HepG2 (cell line): ENCODE data around the gene ATP2A3. TPM values are rescaled to one million over a fixed set of nuclear protein-coding genes. Genes with fewer than 3 reads are reported as not detected.

ENCODE experiments used
- ATAC-seq: fragments of 200-7000 bp; cut with Tn5 transposase; 3 replicates; pipeline ENCODE4 v1.9.1; 2020; ENCODE audit warnings: mild to moderate bottlenecking, moderate library complexity
- BruUV-seq: library from RNA; stranded (reverse); fragments of 400-500 nt; replicated peaks from 2 replicates; lab custom pipeline; 2021; lab: Mats Ljungman, UMichigan
- CTCF ChIA-PET: fragments of 300-600 bp; formaldehyde crosslinking; extraction: SDS; loops from one replicate; lab custom pipeline; 2021; ENCODE audit warnings: low total read pairs, inconsistent platforms, low intra/inter-chr PET ratio; lab: Yijun Ruan, JAX
- POLR2A ChIA-PET: fragments of 350-600 bp; sonication (Branson Sonifier 250); formaldehyde crosslinking; loops from one replicate; lab custom pipeline; 2020; ENCODE audit warnings: antibody characterized with exemption, inconsistent platforms; lab: Yijun Ruan, JAX
- DNase-seq: peaks from one replicate; pipeline ENCODE4 v3.0.0-alpha.2; 2015; ENCODE audit warnings: low spot score
- FAIRE-seq: peaks from 3 replicates; lab custom pipeline; 2011; peaks lifted over from hg19 to GRCh38; lab: Jason Lieb, UNC
- H2AFZ ChIP-seq: one replicate; pipeline ENCODE4 v1.6.1; 2011; ENCODE audit warnings: low read length, inconsistent platforms
- H3K27ac ChIP-seq: fragments of 300-600 bp; 3 replicates; pipeline ENCODE4 v1.8.0; 2011; ENCODE audit warnings: mixed run types, mild to moderate bottlenecking, mixed read lengths, low read length, inconsistent platforms; ENCODE audit not compliant: insufficient read depth; ENCODE audit errors: extremely low read length
- H3K27me3 ChIP-seq, 2 experiments: fragments of 200-600 bp in 1 of 2; 2 replicates in 1 of 2; 3 replicates in 1 of 2; pipeline versions ENCODE4 v1.6.0 to v1.8.0; 2011; ENCODE audit warnings: low read length in 2 of 2, mild to moderate bottlenecking in 2 of 2, moderate library complexity in 2 of 2, inconsistent platforms in 1 of 2; ENCODE audit not compliant: insufficient read depth in 2 of 2, control insufficient read depth in 1 of 2
- H3K36me3 ChIP-seq, 2 experiments: fragments of 200-600 bp in 1 of 2; replicated peaks in 1 of 2; 2 replicates in 1 of 2; 3 replicates in 1 of 2; pipeline versions ENCODE4 v1.5.1 to v1.8.0; 2011; ENCODE audit warnings: low read length in 2 of 2, inconsistent platforms in 1 of 2; ENCODE audit not compliant: insufficient read depth in 2 of 2, control insufficient read depth in 1 of 2
- H3K4me1 ChIP-seq: 2 replicates; pipeline ENCODE4 v1.5.1; 2012; ENCODE audit warnings: low read length, inconsistent platforms; ENCODE audit not compliant: insufficient read depth
- H3K4me2 ChIP-seq: 2 replicates; pipeline ENCODE4 v1.6.0; 2011; ENCODE audit warnings: low read depth, low read length, inconsistent platforms
- H3K4me3 ChIP-seq, 3 experiments: fragments of 200-600 bp in 1 of 3; sonication (generic), shearing (Covaris generic) in 1 of 3; replicated peaks in 1 of 3; 2 replicates each; pipeline ENCODE4 v1.5.1; 2011 to 2016; ENCODE audit warnings: low read length in 3 of 3, inconsistent platforms in 2 of 3, low read depth in 2 of 3, mild to moderate bottlenecking in 2 of 3, control low read depth in 1 of 3, mixed read lengths in 1 of 3; ENCODE audit not compliant: insufficient read depth in 1 of 3
- H3K79me2 ChIP-seq: one replicate; pipeline ENCODE4 v1.6.1; 2011; ENCODE audit warnings: low read length, inconsistent platforms; ENCODE audit not compliant: insufficient read depth
- H3K9ac ChIP-seq: 2 replicates; pipeline ENCODE4 v1.6.0; 2011; ENCODE audit warnings: mild to moderate bottlenecking, low read depth, low read length, inconsistent platforms; ENCODE audit not compliant: insufficient read depth
- H3K9me3 ChIP-seq: 2 replicates; pipeline ENCODE4 v1.5.1; 2012; ENCODE audit warnings: mild to moderate bottlenecking, low read length
- H4K20me1 ChIP-seq: 2 replicates; pipeline ENCODE4 v1.6.0; 2011; ENCODE audit warnings: inconsistent platforms, mild to moderate bottlenecking, low read length, moderate library complexity; ENCODE audit not compliant: insufficient read depth
- GATAD2A ChIP-seq: IDR thresholded peaks from 2 replicates; pipeline ENCODE4 v1.6.1; 2016
- PHF8 ChIP-seq: sonication (generic); formaldehyde crosslinking; IDR thresholded peaks from 2 replicates; pipeline ENCODE4 v1.5.0; 2020; ENCODE audit warnings: missing genetic modification reagents
- POLR2G ChIP-seq: fragments of 200-400 bp; formaldehyde crosslinking; IDR thresholded peaks from 2 replicates; pipeline ENCODE4 v1.6.1; 2018; ENCODE audit warnings: mild to moderate bottlenecking, low read depth, low read length, moderate library complexity
- SMARCC2 ChIP-seq: fragments of 450-650 bp; IDR thresholded peaks from 2 replicates; pipeline ENCODE4 v1.6.1; 2017; ENCODE audit warnings: antibody characterized with exemption, mild to moderate bottlenecking
- SMYD3 ChIP-seq: sonication (generic); formaldehyde crosslinking; IDR thresholded peaks from 2 replicates; pipeline ENCODE4 v1.8.1; 2023; ENCODE audit warnings: mild to moderate bottlenecking, missing genetic modification reagents
- SRF ChIP-seq: IDR thresholded peaks from 2 replicates; pipeline ENCODE4 v1.6.1; 2011; ENCODE audit warnings: mild to moderate bottlenecking, low read depth, low read length, moderate library complexity
- TBX2 ChIP-seq: sonication (generic); formaldehyde crosslinking; IDR thresholded peaks from 2 replicates; pipeline ENCODE4 v1.5.0; 2020; ENCODE audit warnings: missing genetic modification reagents, mild to moderate bottlenecking, borderline replicate concordance
- ZBTB1 ChIP-seq: sonication (generic); formaldehyde crosslinking; IDR thresholded peaks from 2 replicates; pipeline ENCODE4 v1.4.0; 2020; ENCODE audit warnings: missing genetic modification reagents, borderline replicate concordance
- ZBTB39 ChIP-seq: sonication (generic); formaldehyde crosslinking; IDR thresholded peaks from 2 replicates; pipeline ENCODE4 v1.5.0; 2020; ENCODE audit warnings: missing genetic modification reagents
- ZFP1 ChIP-seq: IDR thresholded peaks from 2 replicates; pipeline ENCODE4 v1.6.1; 2016
- ZNF180 ChIP-seq: sonication (generic); formaldehyde crosslinking; IDR thresholded peaks from 2 replicates; pipeline ENCODE4 v1.4.0; 2020; ENCODE audit warnings: low read depth, missing genetic modification reagents, borderline replicate concordance
- ZNF333 ChIP-seq: sonication (generic); formaldehyde crosslinking; IDR thresholded peaks from 2 replicates; pipeline ENCODE4 v1.4.0; 2020; ENCODE audit warnings: mild to moderate bottlenecking, missing genetic modification reagents, borderline replicate concordance
- ZNF484 ChIP-seq: sonication (generic); formaldehyde crosslinking; IDR thresholded peaks from 2 replicates; pipeline ENCODE4 v1.5.1; 2020; ENCODE audit warnings: mild to moderate bottlenecking, low read depth, missing genetic modification reagents, borderline replicate concordance
- ZNF629 ChIP-seq: sonication (generic); formaldehyde crosslinking; conservative IDR thresholded peaks from 2 replicates; pipeline ENCODE4 v1.5.0; 2020; ENCODE audit warnings: missing genetic modification reagents
- ZNF674 ChIP-seq: sonication (generic); formaldehyde crosslinking; IDR thresholded peaks from 2 replicates; pipeline ENCODE4 v1.5.0; 2020; ENCODE audit warnings: low read depth, mild to moderate bottlenecking, missing genetic modification reagents
- ZNF75D ChIP-seq: sonication (generic); formaldehyde crosslinking; IDR thresholded peaks from 2 replicates; pipeline ENCODE4 v1.8.1; 2023; ENCODE audit warnings: missing genetic modification reagents, mild to moderate bottlenecking, borderline replicate concordance
- ZSCAN21 ChIP-seq: sonication (generic); formaldehyde crosslinking; IDR thresholded peaks from 2 replicates; pipeline ENCODE4 v1.8.0; 2022; ENCODE audit warnings: mild to moderate bottlenecking, missing genetic modification reagents, moderate library complexity, borderline replicate concordance
- WGBS: methylation state at CpG from one replicate; pipeline ENCODE4 v1.1.6; 2017; ENCODE audit warnings: low lambda C conversion rate; 5-methylcytosine and 5-hydroxymethylcytosine counted together
- in situ Hi-C: cut with HindIII; loops from 2 replicates; pipeline ENCODE4 v1.10.0; 2017; ENCODE audit warnings: low pct_unique_long_range_greater_than_20kb; ENCODE audit not compliant: extremely low pct_ligation_motif_present
- intact Hi-C: fragments of 100-400 bp; cut with micrococcal nuclease; formaldehyde crosslinking; loops from one replicate; pipeline ENCODE4 v1.10.0; 2022; ENCODE audit not compliant: unreplicated experiment
- polyA plus RNA-seq, 8 experiments: library from polyadenylated mRNA; depleted of rRNA in 3 of 8; stranded (reverse) in 7 of 8; unstranded in 1 of 8; fragments of >200 nt; fragmentation: Illumina TruSeq in 4 of 8; extraction: Trizol in 4 of 8; gene quantifications; 2 replicates each; pipeline versions ENCODE4 v1.2.1 to v1.2.3, GENCODE V29; 2011 to 2016; ENCODE audit warnings: low read depth in 4 of 8, missing spikeins in 1 of 8, mixed read lengths in 1 of 8; ENCODE audit not compliant: insufficient read depth in 1 of 8
- total RNA-seq, 5 experiments: library from RNA; depleted of rRNA; stranded (reverse); fragments of >200 nt; fragmentation: Illumina TruSeq; extraction: Trizol; gene quantifications; 2 replicates each; pipeline ENCODE4 v1.2.3, GENCODE V29; 2016; ENCODE audit warnings: low read depth in 1 of 5
- TF ChIP-seq, protein P1 (sequence below): sonication (generic); formaldehyde crosslinking; conservative IDR thresholded peaks from 2 replicates; pipeline ENCODE4 v1.8.0; 2022; ENCODE audit warnings: missing genetic modification reagents
- TF ChIP-seq, protein P2 (sequence below): sonication (generic); formaldehyde crosslinking; IDR thresholded peaks from 2 replicates; pipeline ENCODE4 v1.8.0; 2022; ENCODE audit warnings: missing genetic modification reagents, low read depth, mild to moderate bottlenecking, borderline replicate concordance
- TF ChIP-seq, protein P3 (sequence below): sonication (generic); formaldehyde crosslinking; IDR thresholded peaks from 2 replicates; pipeline ENCODE4 v1.8.1; 2022; ENCODE audit warnings: mild to moderate bottlenecking, missing genetic modification reagents

Gene ATP2A3
- total and polyA plus RNA-seq, 2 of the 13 experiments (the other 11 are each of a cell fraction or from before 2014, with no cell fraction given) = 0.07 TPM; not detected in 1

GRCh38 chr17:3900646-3901045 is 63.6 kb downstream of the ATP2A3 start (continued):
- TF ChIP-seq, protein P1, sequence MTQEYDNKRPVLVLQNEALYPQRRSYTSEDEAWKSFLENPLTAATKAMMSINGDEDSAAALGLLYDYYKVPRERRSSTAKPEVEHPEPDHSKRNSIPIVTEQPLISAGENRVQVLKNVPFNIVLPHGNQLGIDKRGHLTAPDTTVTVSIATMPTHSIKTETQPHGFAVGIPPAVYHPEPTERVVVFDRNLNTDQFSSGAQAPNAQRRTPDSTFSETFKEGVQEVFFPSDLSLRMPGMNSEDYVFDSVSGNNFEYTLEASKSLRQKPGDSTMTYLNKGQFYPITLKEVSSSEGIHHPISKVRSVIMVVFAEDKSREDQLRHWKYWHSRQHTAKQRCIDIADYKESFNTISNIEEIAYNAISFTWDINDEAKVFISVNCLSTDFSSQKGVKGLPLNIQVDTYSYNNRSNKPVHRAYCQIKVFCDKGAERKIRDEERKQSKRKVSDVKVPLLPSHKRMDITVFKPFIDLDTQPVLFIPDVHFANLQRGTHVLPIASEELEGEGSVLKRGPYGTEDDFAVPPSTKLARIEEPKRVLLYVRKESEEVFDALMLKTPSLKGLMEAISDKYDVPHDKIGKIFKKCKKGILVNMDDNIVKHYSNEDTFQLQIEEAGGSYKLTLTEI (CRISPR knock-in tag) = no peak
- TF ChIP-seq SRF (no peak), ZBTB1 (CRISPR knock-in tag) (no peak), TBX2 (CRISPR knock-in tag) (no peak), ZFP1 (no peak), SMYD3 (CRISPR knock-in tag) (no peak), ZNF180 (no peak), ZNF629 (no peak), POLR2G (no peak)

GRCh38 chr17:3897731-3898130 is 66.5 kb downstream of the ATP2A3 start:
- Histone ChIP-seq H3K27me3 (peaks cover 0 to 19% of the 10 kb centered on the region in 2 experiments; a peak in 3 of 5 replicates), H3K79me2 (no peaks in the 10 kb centered on the region)
- POLR2A ChIA-PET = no interaction called here
- in situ Hi-C loops = no loop called here
- no peak for ATAC-seq
- TF ChIP-seq PHF8 (CRISPR knock-in tag) (no peak), ZNF75D (CRISPR knock-in tag) (no peak), ZBTB39 (CRISPR knock-in tag) (no peak), SMARCC2 (no peak), ZSCAN21 (CRISPR knock-in tag) (no peak), GATAD2A (no peak), ZNF674 (no peak), ZNF484 (CRISPR knock-in tag) (no peak), ZNF333 (no peak)
- TF ChIP-seq, protein P2, sequence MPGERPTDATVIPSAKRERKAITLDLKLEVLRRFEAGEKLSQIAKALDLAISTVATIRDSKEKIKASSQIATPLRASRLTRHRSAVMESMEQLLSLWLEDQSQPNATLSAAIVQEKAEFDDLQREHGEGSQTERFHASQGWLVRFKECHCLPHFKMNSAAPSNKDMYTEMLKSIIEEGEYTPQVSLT = no peak
- TF ChIP-seq, protein P3, sequence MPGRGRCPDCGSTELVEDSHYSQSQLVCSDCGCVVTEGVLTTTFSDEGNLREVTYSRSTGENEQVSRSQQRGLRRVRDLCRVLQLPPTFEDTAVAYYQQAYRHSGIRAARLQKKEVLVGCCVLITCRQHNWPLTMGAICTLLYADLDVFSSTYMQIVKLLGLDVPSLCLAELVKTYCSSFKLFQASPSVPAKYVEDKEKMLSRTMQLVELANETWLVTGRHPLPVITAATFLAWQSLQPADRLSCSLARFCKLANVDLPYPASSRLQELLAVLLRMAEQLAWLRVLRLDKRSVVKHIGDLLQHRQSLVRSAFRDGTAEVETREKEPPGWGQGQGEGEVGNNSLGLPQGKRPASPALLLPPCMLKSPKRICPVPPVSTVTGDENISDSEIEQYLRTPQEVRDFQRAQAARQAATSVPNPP (CRISPR knock-in tag) = no peak
- TF ChIP-seq, all 625 proteins: peak for 0
- DNase-seq (no peak), FAIRE-seq (no peak)
- no TSS peak for BruUV-seq
- no peak overlapping the region for H3K4me2 ChIP-seq
- H3K4me3 ChIP-seq = no peak overlapping the region
- H3K36me3 ChIP-seq = no peaks in the 10 kb centered on the region
- CTCF ChIA-PET = no interaction called here
- no peak overlapping the region for H3K9ac ChIP-seq
- H3K9me3 ChIP-seq = no peaks in the 10 kb centered on the region
- intact Hi-C loops = no loop called here
- no peak overlapping the region for H2AFZ ChIP-seq
- H3K27ac ChIP-seq = no peak overlapping the region
- peaks cover 25% of the 10 kb centered on the region for H3K4me1 ChIP-seq
- H4K20me1 ChIP-seq = no peaks in the 10 kb centered on the region
- 76% methylated on average over 3 of the region's 12 CpGs for WGBS
